HG02970 (cell line): ENCODE data around the gene GLMN.

Experiments used
- ATAC-seq: cut with Tn5 transposase; IDR thresholded peaks from one replicate; pipeline ENCODE4 v1.9.1; 2021; ENCODE audit warnings: mild to moderate bottlenecking, moderate library complexity, moderate number of reproducible peaks; ENCODE audit not compliant: unreplicated experiment, low FRiP score

Gene GLMN, protein sequence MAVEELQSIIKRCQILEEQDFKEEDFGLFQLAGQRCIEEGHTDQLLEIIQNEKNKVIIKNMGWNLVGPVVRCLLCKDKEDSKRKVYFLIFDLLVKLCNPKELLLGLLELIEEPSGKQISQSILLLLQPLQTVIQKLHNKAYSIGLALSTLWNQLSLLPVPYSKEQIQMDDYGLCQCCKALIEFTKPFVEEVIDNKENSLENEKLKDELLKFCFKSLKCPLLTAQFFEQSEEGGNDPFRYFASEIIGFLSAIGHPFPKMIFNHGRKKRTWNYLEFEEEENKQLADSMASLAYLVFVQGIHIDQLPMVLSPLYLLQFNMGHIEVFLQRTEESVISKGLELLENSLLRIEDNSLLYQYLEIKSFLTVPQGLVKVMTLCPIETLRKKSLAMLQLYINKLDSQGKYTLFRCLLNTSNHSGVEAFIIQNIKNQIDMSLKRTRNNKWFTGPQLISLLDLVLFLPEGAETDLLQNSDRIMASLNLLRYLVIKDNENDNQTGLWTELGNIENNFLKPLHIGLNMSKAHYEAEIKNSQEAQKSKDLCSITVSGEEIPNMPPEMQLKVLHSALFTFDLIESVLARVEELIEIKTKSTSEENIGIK

DNA sequence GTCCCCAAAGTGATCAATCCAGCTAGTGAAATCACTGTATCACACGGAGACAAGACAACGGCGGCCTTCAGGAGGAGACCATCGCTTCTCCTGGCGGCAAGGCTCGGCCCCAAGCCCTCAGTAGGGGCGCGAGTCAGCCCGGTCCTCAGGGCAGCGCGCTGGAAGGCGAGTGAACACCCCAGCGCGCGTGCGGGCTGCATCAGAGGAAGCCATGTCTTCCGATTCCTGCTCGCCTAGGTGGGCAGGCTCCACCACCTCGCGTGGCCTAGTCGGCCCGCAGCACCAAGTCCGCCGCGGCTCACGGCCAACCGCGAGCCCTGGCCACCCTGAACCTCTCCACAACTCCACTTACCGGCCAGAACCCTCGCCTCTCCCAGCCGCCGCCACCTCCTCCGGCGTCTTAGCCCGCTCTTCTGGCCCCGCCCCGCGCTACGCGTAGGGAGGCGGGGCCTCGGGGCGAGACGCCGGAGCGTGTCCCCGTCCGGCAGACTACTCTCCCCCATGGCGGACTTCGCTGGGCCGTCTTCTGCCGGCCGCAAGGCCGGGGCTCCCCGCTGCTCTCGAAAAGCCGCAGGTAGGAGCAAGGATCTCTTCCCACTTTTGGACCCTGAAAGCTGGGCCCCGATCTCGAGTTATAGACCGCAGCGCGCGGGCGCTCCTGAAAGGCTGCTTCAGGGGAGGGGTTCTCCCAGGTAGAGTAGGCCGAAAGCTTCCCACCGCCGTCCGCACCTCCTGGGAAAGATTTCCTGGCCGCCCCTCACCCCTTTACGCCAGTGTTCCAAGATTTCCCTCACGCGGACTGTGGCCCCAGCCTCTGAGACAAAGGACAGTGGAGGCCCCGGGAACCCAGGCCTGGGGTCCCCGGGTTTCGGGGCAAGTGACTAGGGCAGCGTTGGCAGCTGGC lies at the start of gene GLMN, which contains the start of gene RPAP2:
Gene GLMN, minus strand, starts transcription at position 415 of the 904 bp plus-strand sequence. CDS start 988 bp downstream, outside the sequence.
Gene RPAP2, plus strand, starts transcription at position 487 of the 904 bp plus-strand sequence. Its CDS starts 15 bp downstream, at position 502.
- ATAC-seq: peak; percentile 99

DNA sequence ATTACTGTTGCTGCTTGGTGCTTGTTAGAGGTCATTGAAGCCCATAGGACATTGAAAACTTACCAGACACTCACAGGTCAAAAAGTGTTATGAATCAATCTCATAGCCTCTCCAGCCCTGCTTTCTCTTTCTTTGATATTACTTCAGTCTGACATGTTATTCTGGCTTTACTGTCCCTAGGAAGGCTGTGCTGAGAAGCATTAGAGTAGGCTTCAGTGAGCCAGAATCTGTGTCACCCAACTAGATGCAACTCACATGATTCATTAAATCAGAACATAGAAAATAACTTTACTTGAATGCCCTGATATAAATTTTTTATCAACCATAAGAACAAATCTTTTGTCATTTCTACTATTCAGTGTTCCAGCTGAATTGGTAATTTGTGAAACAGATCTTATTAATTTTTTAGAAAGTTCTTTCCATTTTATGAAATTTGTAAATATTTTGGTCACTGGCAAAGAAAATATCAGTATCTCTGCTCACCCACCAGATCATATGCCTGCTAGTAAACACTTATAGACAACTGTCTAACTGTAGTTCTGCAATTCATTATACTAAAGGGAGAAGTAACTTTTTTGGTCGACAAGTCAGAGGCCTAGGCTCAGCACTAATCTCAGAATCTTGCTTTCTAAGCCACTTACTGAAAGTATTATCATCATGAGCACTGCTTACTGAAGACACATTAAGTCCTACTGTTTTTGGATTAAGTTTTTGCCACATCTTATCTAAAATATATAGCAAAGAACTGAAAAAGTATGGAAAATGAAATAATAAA lies 48.3 kb upstream of the GLMN start:
- no peak for ATAC-seq

DNA sequence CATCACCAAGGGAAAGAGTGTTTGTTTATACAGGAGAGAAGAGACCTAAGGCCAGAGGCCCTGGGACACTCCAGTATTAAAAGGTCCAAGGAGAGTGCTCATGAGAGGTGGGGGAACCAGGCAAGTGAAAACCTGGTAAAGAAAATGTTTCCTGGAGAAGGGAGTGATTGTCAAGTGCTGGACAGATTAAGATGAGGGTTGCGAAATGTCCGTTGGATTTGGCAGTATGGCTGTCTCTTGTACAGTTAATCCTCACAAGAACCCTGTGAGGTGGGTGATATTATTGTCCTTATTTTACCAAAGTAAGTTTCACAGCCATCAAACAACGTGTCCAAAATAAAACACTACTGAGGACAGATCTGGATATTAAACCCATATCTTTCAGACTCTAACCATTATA lies 44.3 kb upstream of the GLMN start:
- no peak for ATAC-seq

DNA sequence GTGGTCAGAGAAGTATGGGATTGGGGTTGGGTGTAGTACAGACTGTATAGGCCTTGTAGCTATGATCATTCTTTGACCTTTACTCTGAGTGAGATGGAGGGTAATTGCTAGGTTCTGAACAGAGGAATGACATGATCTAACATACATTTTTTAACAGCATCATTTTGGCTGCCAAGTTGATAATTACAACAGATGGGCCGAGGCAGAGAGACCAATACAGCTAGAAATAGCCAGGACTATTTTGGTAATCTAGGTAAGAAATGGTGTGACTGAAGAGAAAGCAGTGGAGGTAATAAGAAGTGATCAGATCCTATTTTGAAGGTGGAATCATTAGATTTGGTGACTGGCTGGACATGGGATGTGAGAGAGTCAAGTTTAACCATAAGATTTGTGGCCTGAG lies 43.6 kb upstream of the GLMN start:
- ATAC-seq: no peak

DNA sequence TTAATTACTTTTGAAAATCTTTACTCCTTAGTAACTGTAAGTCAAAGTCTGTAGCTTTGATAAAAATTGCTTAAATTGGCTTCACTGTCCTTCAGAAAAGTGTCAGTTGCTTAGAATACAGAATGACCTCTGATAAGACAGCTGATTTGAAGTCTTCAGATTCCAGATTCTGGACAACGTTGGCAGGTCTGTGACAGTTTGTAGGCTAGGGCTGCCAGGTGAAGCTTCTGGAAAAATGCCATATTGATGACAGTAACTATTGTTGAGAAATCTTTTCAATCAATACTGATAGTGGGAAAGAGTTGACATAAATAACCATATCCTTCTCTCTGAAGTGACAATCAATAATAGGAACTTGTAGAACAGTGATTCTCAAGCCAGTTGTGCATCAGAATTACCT lies 41.4 kb upstream of the GLMN start:
- ATAC-seq: no peak

DNA sequence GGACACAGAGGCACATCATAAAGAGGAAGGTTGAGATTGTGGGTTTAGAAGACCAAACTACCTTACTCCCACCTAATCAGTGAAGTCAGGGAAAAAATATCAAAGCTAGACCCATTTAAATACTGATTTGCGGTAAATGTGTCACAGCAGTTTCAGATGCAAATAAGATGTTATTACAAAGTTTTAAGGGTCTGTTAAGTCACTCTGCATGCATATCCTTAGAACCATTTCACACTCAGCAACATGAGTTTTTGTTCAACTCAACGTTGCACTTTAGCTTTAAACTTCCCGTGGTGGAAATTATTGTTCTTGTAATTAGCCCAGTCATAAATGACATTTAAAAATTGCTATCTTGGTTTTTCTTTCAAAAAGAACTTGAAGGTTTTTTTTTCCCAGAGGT lies 34.9 kb upstream of the GLMN start:
- ATAC-seq: no peak

DNA sequence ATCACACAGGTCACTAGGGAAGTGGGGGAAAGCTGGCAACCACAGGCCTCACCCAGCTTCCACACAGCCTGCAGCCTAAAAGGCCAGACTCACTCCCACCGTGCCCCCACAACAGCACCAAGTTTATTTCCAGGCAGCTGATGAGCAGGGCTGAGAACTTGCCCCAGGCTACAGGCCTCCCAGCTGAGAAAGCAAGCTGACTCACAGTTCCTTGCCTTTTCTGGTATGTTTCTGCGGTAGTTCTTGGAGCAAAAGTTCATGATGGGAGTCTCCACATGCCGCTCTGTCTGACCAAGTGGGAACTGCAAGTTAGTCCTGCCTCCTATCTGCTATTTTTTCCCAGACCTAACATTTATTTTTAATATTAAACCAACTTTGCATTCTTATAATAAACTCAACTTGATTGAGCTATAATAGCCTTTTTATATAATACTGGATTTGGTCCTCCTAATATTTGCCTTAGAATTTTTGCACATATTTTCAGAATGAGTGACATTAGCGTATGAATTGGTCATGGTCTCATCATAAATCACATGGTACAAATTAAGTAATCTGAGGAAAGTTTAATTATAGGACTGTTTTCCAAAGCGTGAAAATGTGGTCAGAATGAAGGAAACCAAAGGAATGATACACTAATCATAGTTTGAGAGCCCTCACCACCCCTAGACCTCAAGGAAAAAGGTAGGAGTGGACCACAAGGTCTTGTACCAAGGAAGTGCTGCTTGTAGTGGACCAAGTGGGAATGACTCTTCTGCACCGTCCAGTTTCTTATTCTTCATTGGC lies 30.8 kb upstream of the GLMN start:
- no peak for ATAC-seq

DNA sequence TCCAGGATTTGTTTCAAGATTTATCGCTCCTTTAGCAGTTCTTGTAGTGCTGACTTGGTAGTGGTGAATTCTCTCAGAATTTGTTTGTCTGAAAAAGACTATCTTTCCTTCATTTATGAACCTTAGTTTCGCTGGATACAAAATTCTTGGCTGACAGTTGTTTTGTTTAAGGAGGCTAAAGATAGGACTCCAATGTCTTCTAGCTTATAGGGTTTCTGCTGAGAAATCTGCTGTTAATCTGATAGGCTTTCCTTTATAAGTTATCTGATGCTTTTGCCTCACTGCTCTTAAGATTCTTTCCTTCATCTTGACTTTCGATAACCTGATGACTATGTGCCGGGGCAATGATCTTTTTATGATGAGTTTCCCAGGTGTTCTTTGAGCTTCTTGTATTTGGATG lies 29.0 kb upstream of the GLMN start:
- no peak for ATAC-seq

DNA sequence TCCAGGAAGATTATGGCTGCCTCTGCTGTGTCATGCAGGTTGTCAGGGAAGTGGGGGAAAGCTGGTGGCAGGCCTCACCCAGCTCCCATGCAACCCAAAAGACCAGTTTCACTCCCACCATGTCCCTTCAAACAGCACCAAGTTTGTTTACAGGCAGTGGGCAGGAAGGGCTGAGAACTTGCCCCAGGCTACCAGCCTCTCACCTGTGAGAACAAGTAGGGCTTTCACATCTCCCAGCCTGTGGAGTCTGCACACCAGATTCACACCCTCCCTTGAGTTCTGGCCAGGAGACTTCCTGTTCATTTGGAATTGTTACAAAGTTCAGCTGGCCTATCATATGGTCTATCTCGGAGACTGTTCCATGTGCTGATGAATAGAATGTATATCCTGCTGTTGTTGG lies 27.9 kb upstream of the GLMN start:
- no peak for ATAC-seq

DNA sequence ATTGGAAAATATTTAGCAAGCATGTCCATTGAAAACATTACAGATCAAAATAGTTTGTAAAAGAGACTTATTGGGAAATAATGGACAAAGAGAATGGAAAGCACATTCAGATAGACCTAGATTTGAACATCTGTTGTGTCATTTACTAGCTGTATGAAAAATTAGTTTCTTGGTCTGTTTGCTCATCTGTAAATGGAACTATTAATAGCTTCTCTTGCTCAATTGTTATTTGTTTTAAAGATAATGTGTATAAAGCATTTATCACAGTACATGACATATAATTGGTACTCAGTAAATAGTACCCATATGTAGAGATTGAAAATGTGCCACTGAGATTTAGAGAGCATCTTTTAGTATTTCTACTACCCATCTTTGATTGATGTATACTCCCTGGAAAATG lies 26.0 kb upstream of the GLMN start:
- ATAC-seq: no peak

DNA sequence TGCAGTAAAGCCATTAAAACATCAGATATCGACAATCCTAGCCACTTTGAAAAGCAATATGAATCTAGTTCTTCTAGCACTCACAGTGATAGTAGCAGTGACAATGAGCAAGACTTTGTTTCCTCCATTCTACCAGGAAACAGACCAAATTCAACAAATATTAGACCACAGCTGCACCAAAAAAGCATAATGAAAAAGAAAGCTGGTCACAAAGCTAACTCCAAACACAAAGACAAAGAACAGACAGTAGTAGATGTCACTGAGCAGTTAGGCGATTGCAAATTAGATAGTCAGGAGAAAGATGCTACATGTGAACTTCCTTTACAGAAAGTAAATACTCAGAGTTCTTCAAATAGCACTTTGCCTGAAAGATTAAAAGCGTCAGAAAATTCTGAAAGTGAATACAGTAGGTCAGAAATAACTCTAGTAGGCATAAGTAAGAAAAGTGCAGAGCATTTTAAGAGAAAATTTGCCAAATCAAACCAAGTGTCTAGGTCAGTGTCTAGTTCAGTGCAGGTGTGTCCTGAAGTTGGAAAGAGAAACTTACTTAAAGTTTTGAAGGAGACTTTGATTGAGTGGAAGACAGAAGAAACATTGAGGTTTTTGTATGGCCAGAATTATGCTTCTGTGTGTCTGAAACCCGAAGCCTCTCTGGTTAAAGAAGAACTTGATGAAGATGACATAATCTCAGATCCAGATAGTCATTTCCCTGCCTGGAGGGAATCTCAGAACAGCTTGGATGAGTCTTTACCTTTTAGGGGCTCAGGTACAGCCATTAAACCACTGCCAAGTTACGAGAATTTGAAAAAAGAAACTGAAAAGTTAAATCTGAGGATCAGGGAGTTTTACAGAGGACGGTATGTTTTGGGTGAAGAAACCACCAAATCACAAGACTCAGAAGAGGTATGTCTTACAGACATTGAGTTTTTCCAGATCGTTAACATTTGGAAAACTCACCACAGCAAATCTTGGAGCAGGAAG lies 25.0 kb upstream of the GLMN start:
- no peak for ATAC-seq

DNA sequence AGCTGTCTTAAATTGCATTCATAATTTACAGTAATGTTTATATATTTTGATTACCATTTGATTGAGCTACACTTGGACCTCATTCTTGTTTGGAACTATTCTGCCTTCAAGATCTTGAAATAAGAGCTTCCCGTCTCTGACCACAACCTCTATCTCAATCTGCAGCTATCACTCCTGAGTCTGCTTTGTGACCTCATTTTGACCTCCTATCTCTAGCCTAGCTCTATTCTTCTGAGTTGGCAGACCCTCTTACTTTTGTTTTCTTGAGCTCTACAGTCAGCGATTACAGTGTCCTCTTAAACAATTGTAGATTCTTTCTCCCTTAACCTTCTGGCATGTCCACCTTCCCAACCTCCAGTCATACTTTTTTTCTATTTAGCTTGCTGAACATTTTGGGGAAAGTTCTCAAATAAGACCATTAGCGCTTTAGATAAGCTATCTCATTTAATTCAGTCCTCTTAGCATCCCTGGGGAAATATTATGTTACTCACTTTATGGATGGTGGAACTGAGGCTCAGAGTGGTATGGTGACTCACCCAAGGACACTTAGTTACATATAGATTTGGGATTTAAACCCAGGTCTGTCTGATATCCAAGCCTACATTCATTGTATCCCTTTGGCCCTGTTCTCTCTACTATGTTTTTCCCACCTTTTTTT lies 19.2 kb upstream of the GLMN start:
- no peak for ATAC-seq

DNA sequence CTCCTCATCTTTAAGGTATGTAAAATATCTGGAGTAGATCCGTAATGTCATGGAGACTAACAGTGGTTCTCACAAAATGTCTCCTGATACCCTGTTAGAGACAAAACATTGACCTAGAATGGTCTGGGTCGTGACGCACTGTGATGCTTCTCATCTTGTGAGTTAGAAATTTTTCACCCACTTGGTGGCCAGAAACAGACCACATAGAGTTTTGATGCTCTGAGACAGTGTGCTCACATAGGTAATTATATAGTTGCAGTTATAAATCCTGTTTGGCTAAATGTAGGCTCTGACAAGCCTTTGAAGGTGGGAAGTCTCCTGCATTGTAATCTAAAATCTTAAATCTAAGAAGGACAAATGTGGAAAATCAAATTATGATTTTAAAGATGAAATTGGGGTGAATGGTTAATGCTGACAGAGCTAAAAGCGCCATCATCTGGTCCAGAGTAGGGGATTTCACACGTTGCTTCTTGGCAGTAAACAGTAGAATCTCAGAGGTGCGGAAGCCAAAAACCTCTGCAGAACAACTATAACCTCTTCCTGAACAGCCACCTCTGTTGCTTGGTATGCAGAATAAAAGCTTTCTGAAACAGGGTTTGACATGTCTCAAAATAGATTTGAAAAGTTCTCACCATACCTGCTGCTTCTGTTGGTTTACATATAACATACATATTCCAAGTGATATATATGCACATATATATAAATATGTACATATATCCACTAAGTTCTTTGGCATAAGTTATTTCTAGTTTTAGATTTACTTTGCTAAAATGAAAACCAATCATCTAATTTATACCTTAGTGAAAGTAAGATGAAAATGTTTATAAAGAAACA lies 17.2 kb upstream of the GLMN start:
- ATAC-seq: no peak

DNA sequence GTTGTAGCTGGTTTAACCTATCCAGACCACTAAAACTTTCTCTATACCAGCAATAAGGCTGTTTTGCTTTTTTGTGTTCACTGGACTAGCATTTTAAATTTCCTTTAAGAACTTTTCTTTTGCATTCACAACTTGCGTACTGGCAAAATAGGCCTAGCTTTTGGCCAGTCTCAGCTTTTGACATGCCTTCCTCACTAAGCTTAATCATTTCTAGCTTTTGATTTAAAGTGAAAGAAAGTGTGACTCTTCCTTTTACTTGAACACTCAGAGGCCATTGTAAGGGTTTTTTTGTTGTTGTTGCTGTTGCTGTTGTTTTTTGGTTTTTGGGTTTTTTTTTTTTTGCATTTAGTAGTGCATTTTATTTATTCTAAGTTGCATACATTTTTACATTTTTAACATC lies 15.2 kb upstream of the GLMN start:
- no peak for ATAC-seq

DNA sequence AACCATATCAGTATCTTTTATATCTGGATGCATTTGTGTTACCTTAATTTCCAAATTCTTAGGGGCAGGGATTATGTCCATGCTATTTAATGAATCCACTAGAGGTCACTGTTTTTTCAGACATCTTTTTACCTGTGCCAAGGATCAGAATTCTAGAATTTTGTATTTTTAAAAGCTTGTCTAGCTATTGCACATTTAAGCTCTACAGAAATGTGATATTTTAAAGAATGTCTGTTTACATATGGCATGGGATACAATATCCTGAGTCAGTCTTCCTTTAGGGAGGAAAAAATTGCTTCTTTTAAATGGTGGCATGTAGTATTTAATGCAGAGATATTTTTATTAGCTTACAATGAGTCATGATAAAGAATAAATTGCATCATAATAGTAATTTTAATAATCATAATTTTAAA lies 11.4 kb upstream of the GLMN start:
- no peak for ATAC-seq

DNA sequence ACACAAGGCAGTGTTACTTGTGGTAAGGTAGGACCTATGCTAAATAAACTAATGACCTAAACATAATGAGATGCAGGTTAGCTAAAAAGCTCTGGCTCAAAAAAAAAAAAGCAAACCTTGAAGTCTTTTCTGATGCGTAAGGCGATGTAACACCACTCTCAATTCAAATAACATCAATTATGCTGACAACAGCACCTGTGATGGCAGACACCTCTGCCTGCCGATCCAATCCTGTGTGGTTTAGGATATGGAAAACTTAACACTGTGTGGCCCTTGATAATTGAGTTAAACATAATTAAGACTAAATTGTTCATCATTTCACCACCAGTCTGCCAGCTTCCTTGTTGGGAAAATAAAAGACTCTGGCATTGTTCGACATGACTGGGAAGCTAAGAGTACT lies 9.2 kb upstream of the GLMN start:
- no peak for ATAC-seq

DNA sequence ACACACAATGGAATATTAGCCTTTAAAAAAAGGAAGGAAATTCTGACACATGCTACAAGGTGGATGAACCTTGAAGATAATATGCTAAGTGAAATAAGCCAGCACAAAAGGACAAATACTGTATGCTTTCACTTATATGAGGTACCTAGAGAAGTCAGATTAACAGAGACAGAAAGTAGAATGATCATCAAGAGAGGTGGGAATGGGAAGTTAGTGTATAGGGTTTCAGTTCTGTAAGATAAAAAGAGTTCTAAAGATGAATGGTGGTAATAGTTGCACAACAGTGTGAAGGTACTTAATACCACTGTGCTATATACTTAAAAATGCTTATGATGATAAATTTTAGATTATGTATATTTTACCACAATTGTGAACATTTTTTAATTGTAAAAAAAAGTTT lies 7.2 kb upstream of the GLMN start:
- no peak for ATAC-seq
